ENCODE measurements around the gene SCN8A.

- no peak for TF ChIP-seq GATA2 (IDR thresholded peaks at IDR 0.05; ENCODE audit: low read depth, low read length)
- TF ChIP-seq GATA3 (IDR thresholded peaks at IDR 0.05; ENCODE audit: low read depth, low read length) = no peak
These were observed 86.4 kb downstream of the SCN8A start for GRCh38 chr12:51677284-51677968.
